K562 (cell line): Measurements from ENCODE around the gene MYL11. TPM values are rescaled to one million over a fixed set of nuclear protein-coding genes. Genes with fewer than 3 reads are reported as not detected.

Experiments
- ATAC-seq: fragments of 200-7000 bp; cut with Tn5 transposase; 3 replicates; pipeline ENCODE4 v1.9.1; 2020; ENCODE audit warnings: moderate library complexity
- BruUV-seq: library from RNA; stranded (reverse); fragments of 400-500 nt; replicated peaks from 2 replicates; lab custom pipeline; 2021; lab: Mats Ljungman, UMichigan
- CTCF ChIA-PET: fragments of 300-600 bp; formaldehyde crosslinking; extraction: SDS; loops from one replicate; lab custom pipeline; 2021; ENCODE audit warnings: low intra/inter-chr PET ratio; lab: Yijun Ruan, JAX
- POLR2A ChIA-PET: fragments of 300-600, 350-650 bp; sonication (Branson Sonifier 250); formaldehyde crosslinking; extraction: SDS; loops from one replicate; lab custom pipeline; 2021; ENCODE audit warnings: antibody characterized with exemption, inconsistent platforms; lab: Yijun Ruan, JAX
- DNase-seq, 4 experiments: peaks; one replicate each; pipeline versions ENCODE4 v3.0.0 to v3.0.0-alpha.2; 2011 to 2018; ENCODE audit warnings: low spot score in 3 of 4, mixed read lengths in 3 of 4; ENCODE audit errors: extremely low read depth in 1 of 4
- FAIRE-seq: peaks from 2 replicates; lab custom pipeline; 2011; peaks lifted over from hg19 to GRCh38; lab: Jason Lieb, UNC
- H2AFZ ChIP-seq: 2 replicates; pipeline ENCODE4 v1.6.0; 2011; ENCODE audit warnings: low read depth, low read length, control low read depth, inconsistent platforms
- H3K27ac ChIP-seq: fragments of 200-600 bp; 3 replicates; pipeline ENCODE4 v1.8.0; 2011; ENCODE audit warnings: low read depth, mild to moderate bottlenecking, control low read depth, inconsistent platforms, low read length, moderate library complexity, mixed read lengths; ENCODE audit errors: extremely low read depth
- H3K27me3 ChIP-seq, 2 experiments: fragments of 300-600 bp in 1 of 2; 2 replicates in 1 of 2; 3 replicates in 1 of 2; pipeline versions ENCODE4 v1.6.0 to v1.8.0; 2011; ENCODE audit warnings: inconsistent platforms in 2 of 2, low read length in 2 of 2, mild to moderate bottlenecking in 1 of 2, mixed read lengths in 1 of 2, moderate library complexity in 1 of 2; ENCODE audit not compliant: control insufficient read depth in 2 of 2, insufficient read depth in 2 of 2
- H3K36me3 ChIP-seq: fragments of 300-600 bp; 3 replicates; pipeline ENCODE4 v1.8.0; 2011; ENCODE audit warnings: mild to moderate bottlenecking, low read length, inconsistent platforms; ENCODE audit not compliant: control insufficient read depth, insufficient read depth
- H3K4me1 ChIP-seq, 2 experiments: fragments of 200-600 bp in 1 of 2; replicated peaks in 1 of 2; 2 replicates in 1 of 2; 3 replicates in 1 of 2; pipeline versions ENCODE4 v1.5.1 to v1.8.0; 2011; ENCODE audit warnings: inconsistent platforms in 2 of 2, low read length in 2 of 2, mild to moderate bottlenecking in 1 of 2, mixed read lengths in 1 of 2, moderate library complexity in 1 of 2; ENCODE audit not compliant: control insufficient read depth in 2 of 2, insufficient read depth in 2 of 2
- H3K4me2 ChIP-seq: 2 replicates; pipeline ENCODE4 v1.6.1; 2011; ENCODE audit warnings: low read length, control low read depth, inconsistent platforms, mixed read lengths; ENCODE audit not compliant: insufficient read depth
- H3K4me3 ChIP-seq: fragments of 200-600 bp; sonication (generic), shearing (Covaris generic); 2 replicates; pipeline ENCODE4 v1.5.1; 2016; ENCODE audit warnings: control low read depth, inconsistent platforms
- H3K79me2 ChIP-seq: fragments of 200-600 bp; 3 replicates; pipeline ENCODE4 v1.8.0; 2011; ENCODE audit warnings: low read length, inconsistent platforms; ENCODE audit not compliant: control insufficient read depth, insufficient read depth
- H3K9ac ChIP-seq, 2 experiments: 2 replicates each; pipeline versions ENCODE4 v1.6.0 to v1.6.1; 2011; ENCODE audit warnings: low read depth in 2 of 2, low read length in 2 of 2, control low read depth in 1 of 2, inconsistent platforms in 1 of 2, mild to moderate bottlenecking in 1 of 2, mixed read lengths in 1 of 2; ENCODE audit not compliant: insufficient read depth in 1 of 2
- H3K9me1 ChIP-seq: one replicate; pipeline ENCODE4 v1.6.0; 2011; ENCODE audit warnings: inconsistent platforms, mild to moderate bottlenecking, low read length, moderate library complexity; ENCODE audit not compliant: control insufficient read depth, insufficient read depth
- H3K9me3 ChIP-seq: replicated peaks from 2 replicates; pipeline ENCODE4 v1.5.1; 2011; ENCODE audit warnings: low read depth, low read length, inconsistent platforms; ENCODE audit not compliant: control insufficient read depth, insufficient read depth
- H4K20me1 ChIP-seq: replicated peaks from 2 replicates; pipeline ENCODE4 v1.6.1; 2011; ENCODE audit warnings: low read length, inconsistent platforms, mixed read lengths; ENCODE audit not compliant: control insufficient read depth, insufficient read depth
- BCOR ChIP-seq: fragments of 450-650 bp; IDR thresholded peaks from 2 replicates; pipeline ENCODE4 v1.6.1; 2016
- POLR2AphosphoS5 ChIP-seq: IDR thresholded peaks from 2 replicates; pipeline ENCODE4 v1.6.1; 2011; ENCODE audit warnings: mild to moderate bottlenecking, low read depth, low read length, moderate library complexity; ENCODE audit not compliant: control insufficient read depth, insufficient read depth
- SRF ChIP-seq, 2 experiments: fragments of 250-450, 450-650 bp in 1 of 2; sonication (Bioruptor Pico) in 1 of 2; sonication (generic) in 1 of 2; formaldehyde crosslinking; IDR thresholded peaks; 2 replicates each; pipeline versions ENCODE4 v1.5.0 to v1.5.1; 2020 to 2022; ENCODE audit warnings: mild to moderate bottlenecking in 1 of 2, missing genetic modification reagents in 1 of 2
- ZFP36 ChIP-seq: fragments of 150-350 bp; IDR thresholded peaks from 2 replicates; pipeline ENCODE4 v1.6.1; 2018; ENCODE audit warnings: low read length, low read depth; ENCODE audit not compliant: partially characterized antibody
- ZNF121 ChIP-seq: sonication (generic); formaldehyde crosslinking; conservative IDR thresholded peaks from 2 replicates; pipeline ENCODE4 v1.8.0; 2022; ENCODE audit warnings: missing genetic modification reagents
- WGBS: fragments of 100-300 bp; shearing (Covaris generic); methylation state at CpG from one replicate; pipeline ENCODE4 v1.1.6; 2016; ENCODE audit warnings: low coverage, mixed read lengths; ENCODE audit not compliant: insufficient coverage; ENCODE audit errors: missing lambda C conversion rate; 5-methylcytosine and 5-hydroxymethylcytosine counted together
- in situ Hi-C: fragments of 300-500 bp; cut with MboI; formaldehyde crosslinking; loops from 4 replicates; pipeline ENCODE4 v1.15.0; 2018; ENCODE audit warnings: inconsistent platforms, mixed read lengths
- intact Hi-C: fragments of 100-400 bp; cut with micrococcal nuclease; formaldehyde crosslinking; loops from 2 replicates; pipeline ENCODE4 v1.14.2; 2022
- polyA plus RNA-seq, 8 experiments: library from polyadenylated mRNA; depleted of rRNA in 4 of 8; stranded (reverse) in 5 of 8; unstranded in 3 of 8; fragments of >200 nt; fragmentation: Nextera tagmentation in 2 of 8; fragmentation: Illumina TruSeq in 1 of 8; extraction: Ambion mirVana in 2 of 8; extraction: Trizol in 1 of 8; gene quantifications; 2 replicates each; pipeline versions ENCODE4 v1.2.1 to v1.2.3, GENCODE V29; 2011 to 2014; ENCODE audit warnings: inconsistent platforms in 1 of 8, missing spikeins in 1 of 8
- total RNA-seq, 7 experiments: library from RNA; depleted of rRNA in 6 of 7; stranded (reverse); fragments of >200 nt in 6 of 7; fragmentation: Illumina TruSeq in 2 of 7; extraction: Trizol in 2 of 7; gene quantifications; 2 replicates each; pipeline versions ENCODE4 v1.2.1 to v1.2.3, GENCODE V29; 2011 to 2021; ENCODE audit warnings: low replicate concordance in 1 of 7

MYL11 gene
- total and polyA plus RNA-seq, 9 of the 15 experiments (the other 6 are each of a cell fraction or from before 2014, with no cell fraction given) = 0.31 to 1.5 (median 0.73) TPM; not detected in 4

DNA sequence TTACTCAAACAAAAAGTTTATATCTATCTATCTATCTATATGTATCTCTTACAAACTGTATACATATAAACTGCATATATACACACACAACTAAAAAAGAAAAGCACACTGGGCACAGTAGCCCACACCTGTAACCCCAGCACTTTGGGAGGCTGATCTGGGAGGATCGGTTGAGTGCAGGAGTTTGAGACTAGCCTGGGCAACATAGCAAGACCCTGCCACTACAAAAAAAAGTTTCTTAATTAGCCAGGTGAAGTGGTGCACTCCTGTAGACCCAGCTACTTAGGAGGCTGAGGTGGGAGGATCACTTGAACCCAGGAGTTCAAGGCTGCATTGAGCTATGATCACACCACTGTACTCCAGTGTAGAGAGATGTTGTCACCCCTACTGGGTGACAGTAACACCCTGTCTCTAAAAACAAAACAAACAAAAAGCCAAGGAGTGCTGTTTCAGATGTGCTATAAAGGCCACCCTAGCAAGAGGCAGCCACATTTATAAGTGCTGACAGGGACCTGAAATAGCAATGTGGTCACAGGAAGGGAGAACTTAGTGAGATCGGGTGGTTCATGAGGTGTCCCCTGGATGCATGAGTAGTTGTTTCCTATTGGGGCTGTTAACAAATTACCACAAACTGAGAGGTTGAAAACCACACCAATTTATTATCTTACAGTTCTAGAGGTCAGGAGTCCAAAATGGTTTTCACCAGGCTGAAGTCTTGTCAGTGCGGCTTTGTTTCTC lies 24.3 kb upstream of the MYL11 start:
- H3K4me2 ChIP-seq = no peak overlapping the region
- no peaks in the 10 kb centered on the region for H3K27me3 ChIP-seq
- H3K4me1 ChIP-seq = peaks cover 6 to 23% of the 10 kb centered on the region in 2 experiments; a peak in 4 of 5 replicates
- no peaks in the 10 kb centered on the region for H3K9me1 ChIP-seq
- WGBS = 93% methylated on average over 3 of the region's 3 CpGs
- H2AFZ ChIP-seq = no peak overlapping the region
- H3K79me2 ChIP-seq = peaks cover 22% of the 10 kb centered on the region
- H3K27ac ChIP-seq = no peak overlapping the region
- peaks cover 39% of the 10 kb centered on the region; the same call in 2 of the 3 replicates for H3K36me3 ChIP-seq
- TF ChIP-seq POLR2AphosphoS5 = 0 out of 2 replicates have a peak, but pooled peaks have one; percentile 4
- peak; percentile 83 for TF ChIP-seq ZNF121 (CRISPR knock-in tag)
- TF ChIP-seq SRF (CRISPR knock-in tag; IDR thresholded peaks at IDR 0.05) = no peak
- TF ChIP-seq BCOR = 0 out of 2 replicates have a peak, but pooled peaks have one; percentile 6
- TF ChIP-seq ZFP36 = peak; percentile 51
- H3K9ac ChIP-seq = peak overlapping the region in 1 of 2 experiments; percentile 56; a peak in 1 of 4 replicates
- ATAC-seq (no peak), DNase-seq (no peak), FAIRE-seq (no peak)
- H3K9me3 ChIP-seq = no peaks in the 10 kb centered on the region
- in situ Hi-C loops (loop anchor here (25.0 kb wide), 1 partner anchor 888 kb away; the partner anchor contains the start of genes BOLA2, SLX1B and SULT1A4), intact Hi-C loops (no loop called here)
- ChIA-PET CTCF (no interaction called here), POLR2A (no interaction called here)
- no peaks in the 10 kb centered on the region for H4K20me1 ChIP-seq
- no peak overlapping the region for H3K4me3 ChIP-seq
- BruUV-seq = no TSS peak
